WERI-Rb-1 (cell line): Measurements from ENCODE around the gene KCNB1.

Experiments
- DNase-seq: peaks from one replicate; pipeline ENCODE4 v3.0.0-alpha.2; 2020
- H3K27ac ChIP-seq: fragments of 250-450 bp; sonication (Bioruptor Pico); 2 replicates; pipeline ENCODE4 v1.5.1; 2020; ENCODE audit warnings: mild to moderate bottlenecking, moderate library complexity
- H3K27me3 ChIP-seq: fragments of 250-450 bp; sonication (Bioruptor Pico); 2 replicates; pipeline ENCODE4 v1.5.1; 2021; ENCODE audit warnings: mild to moderate bottlenecking, low read depth, moderate library complexity; ENCODE audit not compliant: insufficient read depth, severe bottlenecking
- H3K36me3 ChIP-seq: fragments of 250-450 bp; sonication (Bioruptor Pico); 2 replicates; pipeline ENCODE4 v1.5.1; 2020; ENCODE audit warnings: mild to moderate bottlenecking, moderate library complexity
- H3K4me3 ChIP-seq: 2 replicates; pipeline ENCODE4 v1.5.1; 2011; ENCODE audit warnings: low read depth, mild to moderate bottlenecking, control low read depth, low read length
- H3K9me3 ChIP-seq: fragments of 250-450 bp; sonication (Bioruptor Pico); 2 replicates; pipeline ENCODE4 v1.5.1; 2021; ENCODE audit warnings: mild to moderate bottlenecking, moderate library complexity; ENCODE audit not compliant: severe bottlenecking
- TF ChIP-seq, protein P1 (sequence below): IDR thresholded peaks from 2 replicates; pipeline ENCODE4 v1.5.1; 2011; ENCODE audit warnings: low read depth, mild to moderate bottlenecking, control low read depth, inconsistent platforms, low read length

Gene KCNB1

DNA sequence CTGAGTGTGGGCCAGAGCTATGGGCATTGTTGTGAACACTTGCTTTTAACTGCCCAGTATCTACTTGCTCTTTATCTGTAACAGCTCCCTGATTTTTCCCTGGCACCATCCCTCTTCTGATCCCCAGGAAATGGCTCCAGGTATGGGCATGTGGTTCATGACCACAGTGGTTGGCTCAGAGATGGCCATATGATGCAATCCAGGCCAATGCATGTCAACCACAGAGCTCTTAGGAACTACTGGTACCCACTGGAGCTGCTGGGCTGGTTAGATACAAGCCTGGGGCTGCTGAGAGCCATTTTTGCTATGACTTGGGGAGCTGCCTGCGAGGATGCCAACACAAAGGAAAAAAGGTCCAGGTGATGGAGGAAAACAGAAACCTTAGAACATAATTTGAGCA lies 55.6 kb downstream of the KCNB1 start:
- Histone ChIP-seq H3K27ac (no peak overlapping the region), H3K4me3 (no peak overlapping the region), H3K27me3 (no peaks in the 10 kb centered on the region), H3K36me3 (peaks cover 16% of the 10 kb centered on the region), H3K9me3 (no peaks in the 10 kb centered on the region)
- no peak for DNase-seq
- TF ChIP-seq, protein P1, sequence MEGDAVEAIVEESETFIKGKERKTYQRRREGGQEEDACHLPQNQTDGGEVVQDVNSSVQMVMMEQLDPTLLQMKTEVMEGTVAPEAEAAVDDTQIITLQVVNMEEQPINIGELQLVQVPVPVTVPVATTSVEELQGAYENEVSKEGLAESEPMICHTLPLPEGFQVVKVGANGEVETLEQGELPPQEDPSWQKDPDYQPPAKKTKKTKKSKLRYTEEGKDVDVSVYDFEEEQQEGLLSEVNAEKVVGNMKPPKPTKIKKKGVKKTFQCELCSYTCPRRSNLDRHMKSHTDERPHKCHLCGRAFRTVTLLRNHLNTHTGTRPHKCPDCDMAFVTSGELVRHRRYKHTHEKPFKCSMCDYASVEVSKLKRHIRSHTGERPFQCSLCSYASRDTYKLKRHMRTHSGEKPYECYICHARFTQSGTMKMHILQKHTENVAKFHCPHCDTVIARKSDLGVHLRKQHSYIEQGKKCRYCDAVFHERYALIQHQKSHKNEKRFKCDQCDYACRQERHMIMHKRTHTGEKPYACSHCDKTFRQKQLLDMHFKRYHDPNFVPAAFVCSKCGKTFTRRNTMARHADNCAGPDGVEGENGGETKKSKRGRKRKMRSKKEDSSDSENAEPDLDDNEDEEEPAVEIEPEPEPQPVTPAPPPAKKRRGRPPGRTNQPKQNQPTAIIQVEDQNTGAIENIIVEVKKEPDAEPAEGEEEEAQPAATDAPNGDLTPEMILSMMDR: no peak

DNA sequence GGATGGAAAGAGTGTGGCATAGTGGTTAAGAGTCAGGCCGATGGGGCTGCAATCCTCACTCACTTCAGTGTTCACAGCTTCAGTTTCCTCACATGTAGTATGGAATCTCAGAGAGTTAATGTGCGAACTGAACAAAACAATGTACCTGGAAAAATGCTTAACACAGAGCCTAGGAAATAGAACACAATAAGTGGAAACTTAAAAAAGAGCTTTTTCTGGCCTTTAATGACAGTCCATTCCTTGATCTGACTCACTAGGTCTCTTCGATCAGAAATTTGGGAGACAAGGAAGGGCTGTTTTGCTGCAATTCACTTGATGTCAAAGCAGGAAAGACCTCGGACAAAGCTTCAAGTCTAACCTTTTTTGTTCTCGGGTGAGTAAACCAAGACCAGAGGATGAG lies 56.1 kb downstream of the KCNB1 start:
- Histone ChIP-seq H3K36me3 (peaks cover 16% of the 10 kb centered on the region), H3K27me3 (no peaks in the 10 kb centered on the region)
- DNase-seq: no peak

DNA sequence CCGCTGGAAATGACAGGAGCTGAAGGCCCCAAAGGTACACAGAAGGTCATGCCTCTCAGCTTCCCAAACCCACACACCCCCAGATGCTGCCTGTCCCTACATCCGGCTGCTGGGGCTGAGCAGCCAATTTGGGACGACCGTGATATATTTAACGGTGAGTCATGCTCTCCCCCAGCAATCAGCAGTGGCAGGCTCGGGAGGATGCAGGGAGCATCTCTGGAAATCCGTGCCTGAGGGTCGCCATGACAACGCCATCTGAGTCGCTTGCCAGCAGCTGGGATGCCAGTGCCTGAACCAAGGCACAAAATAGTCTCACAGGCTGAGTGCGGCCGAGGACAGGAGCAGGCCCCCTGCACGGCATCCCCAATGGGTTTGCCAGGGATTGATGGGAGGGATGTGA lies 57.9 kb downstream of the KCNB1 start:
- DNase-seq: no peak
- Histone ChIP-seq H3K36me3 (peaks cover 23% of the 10 kb centered on the region), H3K27me3 (no peaks in the 10 kb centered on the region), H3K9me3 (no peaks in the 10 kb centered on the region), H3K27ac (no peak overlapping the region), H3K4me3 (no peak overlapping the region)
- TF ChIP-seq, protein P1: no peak

More for the DNA sequence above, 56.1 kb downstream of the KCNB1 start:
- H3K9me3 ChIP-seq: no peaks in the 10 kb centered on the region
- H3K27ac ChIP-seq: no peak overlapping the region
- H3K4me3 ChIP-seq: no peak overlapping the region
- TF ChIP-seq, protein P1: no peak

DNA sequence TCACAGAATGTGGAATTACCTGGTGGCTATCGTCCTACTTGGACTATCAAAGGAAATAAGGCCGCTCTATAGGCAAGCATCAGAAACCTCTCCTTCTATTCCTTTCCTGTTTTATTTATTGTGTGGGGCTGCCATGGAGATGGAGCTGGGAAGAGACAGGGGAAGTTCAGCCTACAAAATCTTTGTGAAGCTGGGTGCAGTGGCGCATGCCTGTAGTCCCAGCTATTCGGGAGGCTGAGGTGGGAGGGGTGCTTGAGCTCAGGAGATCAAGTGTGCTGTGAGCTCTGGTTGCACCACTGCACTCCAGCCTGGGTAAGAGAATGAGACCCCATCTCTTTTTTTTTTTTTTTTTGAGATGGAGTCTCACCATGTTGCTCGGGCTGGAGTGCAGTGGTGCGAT lies 60.3 kb downstream of the KCNB1 start:
- no peak for DNase-seq
- H3K27me3 ChIP-seq: no peaks in the 10 kb centered on the region
- no peak overlapping the region for H3K27ac ChIP-seq
- no peak overlapping the region for H3K4me3 ChIP-seq
- H3K36me3 ChIP-seq: peaks cover 23% of the 10 kb centered on the region
- TF ChIP-seq, protein P1: no peak
- no peaks in the 10 kb centered on the region for H3K9me3 ChIP-seq

DNA sequence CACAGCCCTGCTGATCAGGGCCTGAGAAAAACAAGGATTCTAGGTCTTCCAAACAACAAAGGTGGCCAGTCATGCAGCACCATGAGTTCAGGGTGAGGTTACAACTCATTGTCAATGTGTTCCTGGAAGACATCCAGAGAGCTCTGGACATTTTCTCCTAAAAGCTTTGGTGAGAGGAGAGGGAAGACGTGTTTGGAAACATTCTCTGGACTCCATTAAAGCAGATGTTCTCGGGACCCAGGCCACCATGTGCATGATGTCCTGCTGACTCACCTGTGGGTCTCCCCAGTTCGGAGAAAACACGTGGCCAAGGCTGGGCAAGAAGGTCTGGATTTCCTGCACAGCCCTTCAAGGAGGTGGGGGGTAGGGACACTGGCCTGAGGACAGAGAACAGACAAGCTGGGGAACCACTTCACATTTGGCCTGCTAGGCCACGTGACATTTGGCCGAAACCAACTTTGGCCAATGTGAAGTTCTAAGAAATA lies 61.6 kb downstream of the KCNB1 start:
- TF ChIP-seq, protein P1: no peak
- no peaks in the 10 kb centered on the region for H3K27me3 ChIP-seq
- H3K9me3 ChIP-seq: no peaks in the 10 kb centered on the region
- H3K27ac ChIP-seq: no peak overlapping the region
- H3K36me3 ChIP-seq: peaks cover 23% of the 10 kb centered on the region
- DNase-seq: no peak
- no peak overlapping the region for H3K4me3 ChIP-seq

DNA sequence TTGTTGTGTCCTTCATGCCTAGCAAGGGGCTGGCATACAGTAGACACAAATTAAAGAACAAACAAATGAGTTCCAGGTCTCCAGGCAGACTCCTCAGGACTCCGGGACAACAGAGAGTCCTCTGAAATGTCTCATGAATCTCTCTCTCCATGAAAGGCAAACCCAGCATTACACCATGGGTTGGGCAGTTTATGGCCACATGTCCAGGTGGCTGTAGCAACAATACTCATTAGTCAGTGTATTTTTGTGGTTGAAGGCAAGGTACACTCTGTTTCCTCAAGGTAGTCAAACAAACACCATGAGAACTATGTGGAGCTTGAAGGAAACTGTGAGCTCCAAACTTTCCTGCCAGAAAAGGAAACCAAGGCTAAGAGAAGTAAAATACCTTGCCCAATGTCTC lies 62.2 kb downstream of the KCNB1 start:
- no peaks in the 10 kb centered on the region for H3K9me3 ChIP-seq
- H3K27ac ChIP-seq: no peak overlapping the region
- no peak overlapping the region for H3K4me3 ChIP-seq
- no peak for DNase-seq
- H3K36me3 ChIP-seq: peaks cover 23% of the 10 kb centered on the region
- no peaks in the 10 kb centered on the region for H3K27me3 ChIP-seq
- TF ChIP-seq, protein P1: no peak
